Fibroblast of skin of back (primary cell): ENCODE data around the gene MAPK8IP2.
"Not testable (repeated sequence)": the region's sequence is repeated elsewhere in the genome, so short reads cannot be mapped to it uniquely, and the experiment has no call there.

ENCODE experiments used
- DNase-seq: peaks from one replicate; pipeline ENCODE4 v3.0.0-alpha.2; 2013

The MAPK8IP2 gene

GRCh38 chr22:50640857-50641647 is 40.5 kb downstream of the MAPK8IP2 start:
- no peak for DNase-seq

DNA sequence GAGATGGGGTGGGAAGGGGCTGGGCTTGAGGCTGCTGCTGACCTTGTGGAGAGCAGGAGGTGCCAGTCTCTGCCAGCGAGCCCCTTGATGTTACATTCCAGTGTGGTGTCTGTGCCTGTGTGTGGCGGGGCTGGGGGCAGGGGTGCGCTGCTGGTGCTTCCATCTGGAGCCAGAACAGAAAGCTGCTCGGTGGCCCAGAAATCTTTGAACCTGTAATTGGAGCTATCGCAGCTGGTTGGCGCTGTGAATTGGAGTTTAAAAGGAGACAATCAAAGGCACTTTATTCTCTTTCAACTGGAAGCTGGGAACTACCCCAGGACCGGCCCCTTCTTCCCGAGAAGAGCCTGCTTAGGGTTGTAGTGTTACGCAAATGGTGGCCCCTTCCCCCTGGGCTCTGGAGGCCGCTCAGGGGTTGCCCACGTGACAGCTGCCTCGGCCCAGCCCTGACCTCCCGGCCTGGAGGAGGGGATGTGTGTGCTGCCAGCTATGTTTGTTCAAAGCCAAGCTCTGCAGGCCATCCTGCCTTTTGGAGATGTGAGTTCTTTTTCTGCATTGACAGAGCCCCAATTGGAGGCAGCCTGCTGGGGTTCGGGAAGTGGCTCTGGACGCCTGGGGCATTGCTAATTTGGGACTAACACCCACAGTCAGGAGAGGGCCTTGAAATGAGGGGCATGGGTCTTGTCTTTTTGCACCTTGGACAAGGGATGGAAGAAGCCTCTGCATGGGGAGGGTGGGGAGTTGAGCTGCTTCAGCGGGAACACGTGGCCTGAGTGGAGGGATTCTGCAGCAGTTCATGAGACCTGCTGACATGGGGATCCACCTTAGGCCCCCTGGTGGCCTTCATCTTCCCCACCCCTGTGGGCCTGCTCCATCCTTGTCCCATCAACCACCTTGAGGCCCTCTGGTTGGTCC is 41.4 kb downstream of the MAPK8IP2 start:
- DNase-seq, result no peak

- not testable (repeated sequence) for DNase-seq
These were observed 42.6 kb downstream of the MAPK8IP2 start for GRCh38 chr22:50643021-50643820.

- not testable (repeated sequence) for DNase-seq
These were observed 43.2 kb downstream of the MAPK8IP2 start for GRCh38 chr22:50643821-50644101.

- no peak for DNase-seq
These were observed 52.7 kb downstream of the MAPK8IP2 start for GRCh38 chr22:50653256-50653655.

GRCh38 chr22:50654664-50655063 is 54.1 kb downstream of the MAPK8IP2 start:
- not testable (repeated sequence) for DNase-seq

DNA sequence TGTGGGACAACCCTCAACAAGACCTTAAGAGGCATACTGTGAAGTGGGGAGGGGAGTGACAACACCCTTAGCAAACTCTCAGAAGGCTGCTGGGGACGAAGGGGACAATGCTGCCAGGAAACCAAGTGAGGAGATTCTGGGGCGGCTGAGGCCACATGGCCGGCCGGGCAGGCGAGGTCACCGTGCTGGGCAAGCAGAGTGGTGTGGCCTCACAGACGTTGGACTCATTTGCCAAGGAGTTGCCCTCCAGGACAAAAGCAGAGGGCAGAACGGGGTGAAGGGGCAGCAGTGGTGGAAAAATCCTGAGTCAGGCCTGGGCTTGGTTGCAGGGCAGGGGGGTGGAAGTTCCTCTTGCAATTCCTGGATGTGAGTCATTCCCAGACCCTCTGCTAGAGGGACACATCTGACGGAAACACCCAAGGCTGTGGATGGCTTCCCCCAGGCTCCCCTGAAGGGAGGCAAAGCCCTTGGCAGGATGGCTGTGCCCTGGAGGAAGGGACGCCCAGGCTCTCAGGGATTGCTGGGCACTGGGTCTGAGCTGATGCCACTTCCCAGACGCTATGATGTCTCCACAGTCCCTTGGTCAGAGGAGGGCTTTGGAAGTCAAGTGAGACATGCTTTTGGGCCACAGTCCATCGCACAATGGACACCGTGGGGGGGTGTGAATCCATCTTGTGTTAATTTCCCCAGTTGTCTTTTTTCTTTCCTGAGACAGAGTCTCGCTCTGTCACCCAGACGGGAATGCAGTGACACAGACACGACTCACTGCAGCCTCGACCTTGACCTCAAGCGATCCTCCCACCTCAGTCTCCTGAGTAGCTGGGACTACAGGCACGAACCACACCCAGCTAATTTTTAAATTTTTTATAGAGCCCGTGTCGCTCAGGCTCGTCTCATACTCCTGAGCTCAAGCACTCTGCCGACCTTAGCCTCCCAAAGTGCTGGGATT is 55.8 kb downstream of the MAPK8IP2 start:
- peak; percentile 84 for DNase-seq

DNA sequence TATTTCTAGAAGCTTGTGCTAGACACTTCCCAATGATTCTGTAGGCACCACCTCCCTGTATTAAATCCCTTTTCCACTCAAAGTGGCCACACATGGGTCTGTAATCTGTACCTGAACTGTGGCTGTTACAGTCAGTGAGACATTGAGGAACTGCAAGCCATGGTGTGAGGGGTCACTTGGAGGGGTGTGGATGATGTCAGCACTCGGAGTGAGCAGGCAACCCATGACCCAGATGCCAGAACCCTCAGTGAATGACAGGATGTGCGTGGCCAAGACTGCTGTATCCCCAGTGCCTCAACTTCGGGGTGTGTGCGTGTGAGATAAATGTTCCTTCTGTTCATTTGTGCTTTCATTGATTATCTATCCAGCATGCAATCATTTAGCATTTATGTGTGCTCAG is 57.3 kb downstream of the MAPK8IP2 start:
- DNase-seq, result no peak

GRCh38 chr22:50659711-50660110 is 59.1 kb downstream of the MAPK8IP2 start:
- DNase-seq, result not testable (repeated sequence)

- peak; percentile 27 for DNase-seq
These were observed 59.7 kb downstream of the MAPK8IP2 start for GRCh38 chr22:50660306-50660705.
